CD4-positive, alpha-beta T cell treated with Interleukin-17A for 4 hours (primary cell): ENCODE data around the gene MCM3AP.
"Not testable (repeated sequence)": the region's sequence is repeated elsewhere in the genome, so short reads cannot be mapped to it uniquely, and the experiment has no call there.

ENCODE experiments used
- DNase-seq: peaks from one replicate; pipeline ENCODE4 v3.0.0-alpha.2; 2020; ENCODE audit warnings: mixed read lengths

The MCM3AP gene

GRCh38 chr21:46239817-46240325 lies 45.5 kb downstream of the MCM3AP start:
- no peak for DNase-seq

DNA sequence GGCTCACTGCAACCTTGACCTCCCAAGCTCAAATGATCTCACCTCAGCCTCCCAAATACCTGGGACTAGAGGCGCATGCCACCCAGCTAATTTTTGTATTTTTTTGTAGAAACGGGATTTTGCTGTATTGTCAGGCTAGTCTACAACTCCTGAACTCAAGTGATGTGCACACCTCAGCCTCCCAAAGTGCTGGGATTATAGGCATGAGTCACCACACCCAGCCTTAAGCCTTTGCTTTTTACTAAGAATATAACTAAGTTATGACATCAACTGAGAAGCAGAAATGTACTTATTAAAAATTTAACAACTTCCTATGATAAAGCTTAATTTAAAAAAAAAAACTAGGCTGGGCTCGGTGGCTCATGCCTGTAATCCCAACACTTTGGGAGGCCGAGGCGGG lies 47.9 kb downstream of the MCM3AP start:
- no peak for DNase-seq

- DNase-seq: no peak
These were observed 50.9 kb downstream of the MCM3AP start for GRCh38 chr21:46234436-46234950.

DNA sequence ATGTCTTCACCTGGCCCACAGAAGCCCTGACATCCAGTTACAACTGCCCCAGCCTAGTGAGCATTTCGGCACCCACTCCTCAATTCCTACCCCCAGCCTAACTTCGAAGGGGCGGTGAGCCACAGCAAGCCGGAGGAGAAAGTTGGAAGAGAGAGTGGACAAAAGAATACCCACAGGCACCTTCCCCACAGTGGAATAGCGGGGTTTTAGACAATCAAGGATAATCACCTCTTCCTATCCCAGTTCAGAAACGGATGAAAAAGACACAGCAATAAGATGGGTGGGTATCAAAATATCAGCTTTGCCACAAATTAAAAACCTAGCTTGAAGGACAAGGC lies 55.5 kb downstream of the MCM3AP start:
- no peak for DNase-seq

- DNase-seq: no peak
These were observed 56.1 kb downstream of the MCM3AP start for GRCh38 chr21:46229133-46229922.

DNA sequence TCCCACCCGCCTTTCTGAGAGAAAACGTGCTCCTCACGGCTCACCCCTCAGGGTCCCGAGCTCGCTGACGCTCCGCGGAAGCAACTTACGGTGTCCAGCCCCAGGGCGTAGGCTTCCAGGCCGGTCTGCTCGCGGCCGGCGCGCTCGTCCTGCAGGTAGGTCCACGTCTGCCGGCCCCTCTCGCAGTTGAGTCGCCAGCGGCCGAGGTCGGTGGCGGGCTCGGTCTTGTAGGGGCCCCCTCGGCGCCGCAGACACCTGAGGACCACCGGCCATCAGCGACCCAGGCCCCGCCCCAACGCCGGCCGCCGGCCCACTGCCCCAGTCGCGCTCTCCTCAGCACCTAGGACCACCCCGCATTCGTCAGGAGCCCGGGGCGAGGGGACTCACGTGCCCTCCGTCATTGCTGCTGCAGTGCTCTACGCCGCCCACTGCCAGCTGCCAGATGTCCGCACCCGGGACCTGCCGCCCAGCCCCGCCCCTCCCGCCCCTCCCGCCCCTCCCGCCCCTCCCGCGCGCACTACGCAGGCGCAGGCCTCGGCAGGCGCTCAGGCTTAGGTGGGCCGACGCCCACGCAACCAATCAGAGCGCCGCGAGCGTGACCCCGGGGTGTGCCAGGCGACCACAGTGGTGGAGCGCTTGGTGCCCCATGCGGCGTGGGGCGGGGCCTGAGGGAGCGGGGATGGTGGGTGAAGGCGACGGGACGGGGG lies 56.9 kb downstream of the MCM3AP start, which contains the start of gene LSS:
TSS of gene LSS (minus strand) at position 430 of the 707 bp plus-strand sequence. CDS start at position 401, 29 bp downstream.
- peak; percentile 99 for DNase-seq

- DNase-seq: no peak
These were observed 57.5 kb downstream of the MCM3AP start for GRCh38 chr21:46227811-46228344.

DNA sequence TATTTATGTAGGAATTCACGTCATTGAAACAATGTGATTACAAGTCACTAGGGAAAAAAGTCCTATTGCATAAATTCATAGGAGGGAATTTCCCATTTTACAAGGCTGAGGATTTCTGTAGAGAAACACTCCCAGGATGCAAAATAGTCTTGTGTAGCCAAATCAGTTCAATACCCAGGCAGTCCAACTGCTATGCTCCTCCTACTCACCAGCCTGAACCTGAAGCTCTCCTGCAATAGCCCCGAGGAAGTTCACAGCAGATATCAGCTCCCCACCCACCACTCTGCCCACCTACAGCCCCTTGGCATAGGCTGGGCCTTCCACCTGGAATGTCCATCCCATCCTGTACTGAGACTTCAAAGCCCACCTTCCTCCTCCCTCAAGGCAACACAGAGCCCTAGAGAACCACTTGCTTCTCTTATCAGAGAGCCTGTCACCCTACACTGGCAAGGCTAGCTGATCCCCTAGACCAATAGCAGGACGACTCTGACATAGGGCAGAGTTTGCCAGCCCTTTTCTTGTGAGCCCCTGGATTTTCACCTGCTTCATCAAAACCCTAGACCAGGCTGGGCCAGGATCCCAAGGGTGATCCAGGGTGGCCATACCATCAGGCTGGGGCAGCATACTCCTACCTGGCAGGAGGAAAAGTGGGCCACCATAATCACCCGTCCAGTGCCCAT lies 58.4 kb downstream of the MCM3AP start:
- DNase-seq: no peak

GRCh38 chr21:46226146-46226545 lies 59.3 kb downstream of the MCM3AP start:
- DNase-seq: no peak

DNA sequence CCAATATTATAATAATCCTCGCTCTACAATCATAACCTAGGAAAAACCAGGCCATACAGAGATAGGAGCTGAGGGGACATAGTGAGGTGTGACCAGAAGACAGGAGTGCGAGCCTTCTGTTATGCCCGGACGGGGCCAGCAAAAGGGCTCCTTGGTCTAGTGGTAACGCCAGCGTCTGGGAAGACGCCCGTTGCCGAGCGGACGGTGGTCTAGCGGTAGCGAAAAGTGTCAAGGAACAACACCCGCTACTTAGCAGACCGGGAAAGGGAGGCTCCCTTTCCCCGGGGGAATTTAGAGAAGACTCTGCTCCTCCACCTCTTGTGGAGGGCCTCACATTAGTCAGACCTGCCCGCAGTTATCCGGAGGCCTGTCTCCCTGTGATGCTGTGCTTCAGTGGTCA lies 61.8 kb downstream of the MCM3AP start:
- DNase-seq: not testable (repeated sequence)

DNA sequence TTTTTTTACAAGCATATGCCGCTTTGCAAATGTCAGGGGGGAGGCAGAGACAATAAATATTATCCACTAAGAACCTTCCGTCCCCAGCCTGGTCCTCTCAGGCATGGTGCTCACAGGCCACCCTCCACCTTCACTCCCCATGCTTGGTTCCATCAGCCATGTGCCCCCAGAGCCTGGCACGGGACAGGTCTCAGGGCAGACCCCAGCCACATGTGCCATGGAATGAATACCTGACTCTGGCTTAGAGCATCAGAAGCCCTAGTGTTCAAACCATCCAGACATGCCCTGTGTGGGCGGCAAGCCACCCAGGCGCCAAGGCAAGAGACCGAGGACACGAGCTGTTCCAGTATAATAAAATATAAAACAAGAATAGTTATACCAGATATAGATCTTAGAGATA lies 62.2 kb downstream of the MCM3AP start:
- DNase-seq: no peak

DNA sequence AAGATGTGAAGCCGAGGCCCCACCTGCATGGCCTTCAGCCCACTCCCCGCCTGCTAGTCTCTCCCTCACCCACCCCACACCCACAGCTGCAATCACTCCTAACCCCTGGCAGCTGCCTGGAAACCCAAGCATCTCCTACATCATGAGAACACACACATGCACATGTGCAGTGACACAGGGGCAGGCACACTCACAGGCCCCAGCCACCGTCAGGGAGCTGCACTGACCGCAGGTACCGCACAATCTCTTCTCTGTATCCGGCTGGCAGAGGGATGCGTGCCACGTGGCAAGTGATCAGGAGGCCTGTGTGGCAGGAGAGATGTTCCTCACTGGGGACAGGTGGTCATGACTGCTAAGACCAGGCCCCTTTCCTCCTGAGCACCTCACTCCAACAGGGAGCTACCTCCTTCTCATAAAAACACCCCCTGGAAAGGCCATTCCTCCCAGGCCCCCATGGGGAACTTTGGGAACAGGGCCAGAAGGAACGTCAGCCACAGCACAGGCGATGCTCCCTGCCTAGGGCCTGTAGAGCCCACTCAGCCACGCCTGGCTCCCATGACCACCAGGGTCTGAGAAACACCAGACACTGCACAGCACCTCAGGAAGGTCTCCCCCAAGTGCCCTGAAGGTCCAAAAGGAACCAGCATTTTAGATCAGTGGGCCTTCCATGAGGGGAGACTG lies 62.8 kb downstream of the MCM3AP start:
- no peak for DNase-seq

DNA sequence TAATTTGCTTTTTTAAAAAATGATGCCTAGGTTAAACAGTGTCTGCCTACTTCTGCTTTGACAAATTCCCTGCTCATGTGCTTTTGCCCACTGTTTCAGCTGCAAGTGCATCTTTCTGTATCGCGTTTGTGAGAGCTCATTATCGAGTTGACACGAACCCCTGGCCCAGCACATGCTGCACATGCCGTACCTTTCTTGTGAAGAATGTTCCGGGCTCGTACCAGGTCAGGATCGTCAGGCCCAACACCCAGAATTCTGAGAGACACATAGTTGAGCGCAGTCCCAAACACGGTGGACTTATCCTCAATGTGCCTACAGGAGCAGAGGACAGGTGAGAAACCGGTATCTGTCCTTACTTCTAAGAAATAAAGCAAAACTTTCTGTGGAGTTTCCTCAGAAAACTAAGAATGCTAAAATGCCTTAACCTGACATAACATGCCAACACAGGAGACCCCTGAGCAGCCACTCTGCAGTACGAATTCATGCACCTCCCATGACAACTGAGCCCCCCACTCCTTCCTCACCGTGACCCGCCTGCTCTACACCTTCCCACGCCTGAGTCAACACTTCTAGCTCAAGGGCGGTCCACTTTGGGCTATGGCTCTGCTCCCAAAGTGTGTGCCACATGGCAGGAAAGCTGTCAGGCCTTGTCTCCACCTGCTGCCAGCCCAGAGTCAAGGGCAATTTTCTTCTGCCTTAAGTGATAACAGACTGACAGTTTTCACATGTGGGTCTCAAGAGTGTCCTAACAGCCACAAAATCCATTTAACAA lies 63.6 kb downstream of the MCM3AP start:
- no peak for DNase-seq

- DNase-seq: no peak
These were observed 64.6 kb downstream of the MCM3AP start for GRCh38 chr21:46220847-46221246.

GRCh38 chr21:46220275-46220810 lies 65.1 kb downstream of the MCM3AP start:
- no peak for DNase-seq

GRCh38 chr21:46219591-46220239 lies 65.7 kb downstream of the MCM3AP start:
- no peak for DNase-seq

- DNase-seq: no peak
These were observed 66.4 kb downstream of the MCM3AP start for GRCh38 chr21:46218906-46219590.

- no peak for DNase-seq
These were observed 67.8 kb downstream of the MCM3AP start for GRCh38 chr21:46217511-46218196.

DNA sequence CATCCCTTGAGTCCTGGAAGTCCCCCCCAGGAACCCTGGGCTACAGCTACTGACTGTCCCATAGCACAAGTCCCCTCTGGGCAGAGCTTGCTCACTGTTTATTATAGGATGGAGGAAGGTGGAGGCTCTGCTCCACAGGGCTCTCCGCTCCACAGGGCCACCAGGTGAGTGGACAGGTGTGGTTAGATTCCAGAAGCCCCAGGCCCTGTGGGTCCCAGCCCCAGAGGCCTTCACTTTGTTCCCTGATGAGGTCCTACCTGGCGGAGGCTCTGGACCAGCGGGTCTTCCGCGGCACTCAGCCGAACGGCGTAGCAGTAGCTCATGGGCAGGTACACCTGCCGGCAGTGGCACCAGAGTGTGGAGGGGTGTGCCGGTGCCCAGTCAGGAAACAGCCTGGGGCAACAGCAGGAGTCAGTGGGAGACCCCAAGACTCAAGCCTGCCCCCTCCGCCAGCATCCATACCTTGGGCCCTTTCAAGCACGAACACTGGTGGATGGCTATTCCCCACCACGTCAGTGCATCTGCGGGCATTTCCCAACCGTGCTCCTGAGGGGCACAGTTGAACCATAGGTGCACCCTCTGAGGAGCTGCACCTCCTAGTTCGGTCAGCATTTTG lies 69.2 kb downstream of the MCM3AP start:
- no peak for DNase-seq
